Neuronal stem cell (in vitro differentiated cells): Measurements from ENCODE around the gene ARHGAP26.
"Not testable (repeated sequence)": the region's sequence is repeated elsewhere in the genome, so short reads cannot be mapped to it uniquely, and the experiment has no call there.

Source experiments
- DNase-seq: peaks from one replicate; pipeline ENCODE4 v3.0.0-alpha.2; 2013; ENCODE audit warnings: low spot score
- H2AFZ ChIP-seq: one replicate; pipeline ENCODE4 v1.6.1; 2013; ENCODE audit warnings: mild to moderate bottlenecking, low read length, inconsistent platforms
- H2AK5ac ChIP-seq: 2 replicates; pipeline ENCODE4 v1.6.1; 2013; ENCODE audit warnings: low read depth, mild to moderate bottlenecking, inconsistent platforms, low read length, moderate library complexity, mixed read lengths
- H2BK120ac ChIP-seq: 2 replicates; pipeline ENCODE4 v1.6.1; 2013; ENCODE audit warnings: low read depth, mild to moderate bottlenecking, inconsistent platforms, low read length, moderate library complexity, mixed read lengths
- H2BK12ac ChIP-seq: one replicate; pipeline ENCODE4 v1.6.1; 2013; ENCODE audit warnings: low read length, inconsistent platforms
- H2BK15ac ChIP-seq: 2 replicates; pipeline ENCODE4 v1.6.1; 2013; ENCODE audit warnings: mild to moderate bottlenecking, low read length, inconsistent platforms, mixed read lengths
- H2BK5ac ChIP-seq: one replicate; pipeline ENCODE4 v1.6.1; 2013; ENCODE audit warnings: inconsistent platforms, mild to moderate bottlenecking, low read length, moderate library complexity
- H3K14ac ChIP-seq: one replicate; pipeline ENCODE4 v1.6.1; 2013; ENCODE audit warnings: low read length, inconsistent platforms
- H3K18ac ChIP-seq: 2 replicates; pipeline ENCODE4 v1.6.1; 2013; ENCODE audit warnings: low read length, inconsistent platforms
- H3K23ac ChIP-seq: 2 replicates; pipeline ENCODE4 v1.6.1; 2013; ENCODE audit warnings: low read depth, mild to moderate bottlenecking, mixed read lengths, low read length, inconsistent platforms; ENCODE audit not compliant: poor library complexity
- H3K27ac ChIP-seq: replicated peaks from 3 replicates; pipeline ENCODE4 v1.5.1; 2013; ENCODE audit warnings: low read length, inconsistent platforms
- H3K27me3 ChIP-seq, 3 experiments: 2 replicates each; pipeline ENCODE4 v1.6.1; 2013; ENCODE audit warnings: low read length in 3 of 3, mild to moderate bottlenecking in 2 of 3, inconsistent platforms in 1 of 3, low read depth in 1 of 3, mixed read lengths in 1 of 3, moderate library complexity in 1 of 3; ENCODE audit not compliant: control insufficient read depth in 3 of 3, insufficient read depth in 3 of 3
- H3K36me3 ChIP-seq, 2 donors: replicated peaks in 1 of 2; 2 replicates each; pipeline ENCODE4 v1.6.1; 2013; ENCODE audit warnings: low read length in 2 of 2; ENCODE audit not compliant: control insufficient read depth in 2 of 2, insufficient read depth in 2 of 2
- H3K4ac ChIP-seq: 2 replicates; pipeline ENCODE4 v1.6.1; 2013; ENCODE audit warnings: inconsistent platforms, mild to moderate bottlenecking, low read length, moderate library complexity
- H3K4me1 ChIP-seq, 2 donors: 1 replicate in 1 of 2; 2 replicates in 1 of 2; pipeline ENCODE4 v1.6.1; 2013; ENCODE audit warnings: low read length in 2 of 2, low read depth in 1 of 2; ENCODE audit not compliant: control insufficient read depth in 2 of 2, insufficient read depth in 1 of 2
- H3K4me2 ChIP-seq: one replicate; pipeline ENCODE4 v1.6.1; 2013; ENCODE audit warnings: mild to moderate bottlenecking, low read length, inconsistent platforms; ENCODE audit not compliant: insufficient read depth, poor library complexity, severe bottlenecking
- H3K4me3 ChIP-seq, 2 donors: 2 replicates each; pipeline ENCODE4 v1.5.1; 2013; ENCODE audit warnings: low read length in 2 of 2, mild to moderate bottlenecking in 2 of 2, inconsistent platforms in 1 of 2, moderate library complexity in 1 of 2
- H3K79me1 ChIP-seq: one replicate; pipeline ENCODE4 v1.6.1; 2013; ENCODE audit warnings: low read depth, mild to moderate bottlenecking, inconsistent platforms, low read length, moderate library complexity
- H3K9ac ChIP-seq: one replicate; pipeline ENCODE4 v1.6.1; 2013; ENCODE audit warnings: mild to moderate bottlenecking, low read depth, low read length, inconsistent platforms; ENCODE audit not compliant: poor library complexity
- H3K9me3 ChIP-seq, 2 donors: replicated peaks in 1 of 2; 2 replicates each; pipeline versions ENCODE3 to v1.6.1; 2013; ENCODE audit warnings: low read length in 2 of 2, mild to moderate bottlenecking in 2 of 2, inconsistent platforms in 1 of 2, low read depth in 1 of 2, mixed read lengths in 1 of 2, moderate library complexity in 1 of 2; ENCODE audit not compliant: control insufficient read depth in 2 of 2, insufficient read depth in 1 of 2
- H4K8ac ChIP-seq: one replicate; pipeline ENCODE4 v1.6.1; 2013; ENCODE audit warnings: low read depth, mild to moderate bottlenecking, inconsistent platforms, low read length, moderate library complexity
- H4K91ac ChIP-seq: one replicate; pipeline ENCODE4 v1.6.1; 2013; ENCODE audit warnings: low read length, low read depth, mild to moderate bottlenecking, inconsistent platforms; ENCODE audit not compliant: poor library complexity
- WGBS, 2 donors: extraction: QIAGEN DNeasy Blood & Tissue Kit; methylation state at CpG; one replicate each; pipeline ENCODE4 v1.1.7; 2013; ENCODE audit warnings: missing lambda C conversion rate in 2 of 2, mixed read lengths in 1 of 2; ENCODE audit not compliant: insufficient read length in 2 of 2, insufficient replicate concordance in 1 of 2; ENCODE audit errors: extremely low coverage in 2 of 2; 5-methylcytosine and 5-hydroxymethylcytosine counted together

The ARHGAP26 gene

GRCh38 chr5:142961440-142962173 is 191.4 kb downstream of the ARHGAP26 start:
- Histone ChIP-seq H2BK15ac (no peak overlapping the region), H4K8ac (no peak overlapping the region), H3K27me3 (peaks cover 0 to 2% (median 0%) of the 10 kb centered on the region in 3 experiments), H3K4me1 (no peaks in the 10 kb centered on the region), H3K36me3 (no peaks in the 10 kb centered on the region), H4K91ac (no peak overlapping the region), H3K27ac (no peak overlapping the region), H3K4me2 (no peak overlapping the region), H3K23ac (no peak overlapping the region), H3K79me1 (no peaks in the 10 kb centered on the region), H3K9me3 (peaks cover 0 to 3% of the 10 kb centered on the region in 2 donors), H2BK5ac (no peak overlapping the region), H3K18ac (no peak overlapping the region), H3K9ac (no peak overlapping the region), H2BK120ac (no peak overlapping the region), H2AFZ (no peak overlapping the region), H3K4me3 (no peak overlapping the region), H2AK5ac (no peak overlapping the region), H3K4ac (no peak overlapping the region), H3K14ac (no peak overlapping the region), H2BK12ac (no peak overlapping the region)
- WGBS, 2 donors: no CpG with 5 or more reads among the region's 5 CpGs
- DNase-seq: no peak

GRCh38 chr5:142962174-142962533 is 192.0 kb downstream of the ARHGAP26 start:
- H3K9ac ChIP-seq: no peak overlapping the region
- WGBS, 2 donors: no CpG with 5 or more reads among the region's 1 CpG

GRCh38 chr5:142965258-142966120 is 195.3 kb downstream of the ARHGAP26 start:
- not testable (repeated sequence) for DNase-seq, H2AFZ ChIP-seq, H3K14ac ChIP-seq

More at GRCh38 chr5:142962174-142962533, 192.0 kb downstream of the ARHGAP26 start:
- Histone ChIP-seq H3K36me3 (no peaks in the 10 kb centered on the region), H3K27ac (no peak overlapping the region), H2AFZ (no peak overlapping the region), H3K9me3 (no peaks in the 10 kb centered on the region), H3K79me1 (no peaks in the 10 kb centered on the region), H2BK12ac (no peak overlapping the region), H3K4ac (no peak overlapping the region), H3K27me3 (peaks cover 0 to 2% (median 0%) of the 10 kb centered on the region in 3 experiments), H3K4me1 (no peaks in the 10 kb centered on the region), H3K18ac (no peak overlapping the region), H3K4me3 (no peak overlapping the region), H3K14ac (no peak overlapping the region), H2BK5ac (no peak overlapping the region), H4K8ac (no peak overlapping the region), H3K23ac (no peak overlapping the region), H2BK15ac (no peak overlapping the region), H3K4me2 (no peak overlapping the region), H4K91ac (no peak overlapping the region), H2AK5ac (no peak overlapping the region), H2BK120ac (no peak overlapping the region)
- DNase-seq: no peak

GRCh38 chr5:142966121-142966420 is 195.9 kb downstream of the ARHGAP26 start:
- H4K91ac ChIP-seq: no peak overlapping the region
- H3K4me3 ChIP-seq: no peak overlapping the region
- H3K9ac ChIP-seq: no peak overlapping the region
- H2AFZ ChIP-seq: no peak overlapping the region
- H3K23ac ChIP-seq: no peak overlapping the region
- no peak overlapping the region for H3K4ac ChIP-seq
- no peak overlapping the region for H2BK120ac ChIP-seq
- no peak overlapping the region for H3K14ac ChIP-seq
- no peak overlapping the region for H4K8ac ChIP-seq
- no peak overlapping the region for H3K18ac ChIP-seq
- H3K4me1 ChIP-seq: no peaks in the 10 kb centered on the region
- H3K4me2 ChIP-seq: no peak overlapping the region
- no CpG with 5 or more reads among the region's 3 CpGs for WGBS, 2 donors
- H3K9me3 ChIP-seq: peaks cover 0 to 1% of the 10 kb centered on the region in 2 donors
- H2BK5ac ChIP-seq: no peak overlapping the region
- no peak overlapping the region for H2BK15ac ChIP-seq
- no peak overlapping the region for H2BK12ac ChIP-seq
- no peak overlapping the region for H2AK5ac ChIP-seq
- H3K79me1 ChIP-seq: no peaks in the 10 kb centered on the region
- DNase-seq: no peak
- H3K36me3 ChIP-seq: no peaks in the 10 kb centered on the region
- no peak overlapping the region for H3K27ac ChIP-seq
- peaks cover 0 to 2% (median 0%) of the 10 kb centered on the region in 3 experiments for H3K27me3 ChIP-seq

More at GRCh38 chr5:142965258-142966120, 195.3 kb downstream of the ARHGAP26 start:
- not testable (repeated sequence) for H2AK5ac ChIP-seq, H3K23ac ChIP-seq, H3K4me1 ChIP-seq, H4K91ac ChIP-seq, H3K9me3 ChIP-seq, H2BK15ac ChIP-seq, H2BK120ac ChIP-seq, H3K27me3 ChIP-seq, H3K27ac ChIP-seq, H3K18ac ChIP-seq, H3K9ac ChIP-seq, H3K4ac ChIP-seq, H4K8ac ChIP-seq, H3K4me3 ChIP-seq, H3K36me3 ChIP-seq, H2BK5ac ChIP-seq, H3K4me2 ChIP-seq, H3K79me1 ChIP-seq, H2BK12ac ChIP-seq
- no CpG with 5 or more reads among the region's 17 CpGs for WGBS, 2 donors
